C4-2B (cell line): Measurements from ENCODE around the gene CLK3.

ENCODE experiments used
- CTCF ChIP-seq: fragments of 450-650 bp; conservative IDR thresholded peaks from 2 replicates; pipeline ENCODE4 v1.5.1; 2017; ENCODE audit warnings: mild to moderate bottlenecking
- ZFX ChIP-seq: fragments of 450-650 bp; IDR thresholded peaks from 2 replicates; pipeline ENCODE4 v1.6.1; 2017

- TF ChIP-seq CTCF (no peak), ZFX (no peak)
Observed at GRCh38 chr15:74598126-74598842, 17.4 kb upstream of the CLK3 start.
